ENCODE data around the gene RAB13. TPM values are rescaled to one million over a fixed set of nuclear protein-coding genes. Genes with fewer than 3 reads are reported as not detected.

RAB13 gene
- total RNA-seq, 1 donor from 2014 or later: 22.0 TPM

GRCh38 chr1:153934746-153935145 is 51.4 kb downstream of the RAB13 start:
- no peak for DNase-seq (ENCODE audit: low read depth)

GRCh38 chr1:153933955-153934354 is 52.2 kb downstream of the RAB13 start:
- DNase-seq (ENCODE audit: low read depth): no peak

- no peak for DNase-seq (ENCODE audit: low read depth)
These were observed 52.7 kb downstream of the RAB13 start for GRCh38 chr1:153933430-153933829.

GRCh38 chr1:153932156-153933131 is 53.7 kb downstream of the RAB13 start:
- no peak for DNase-seq (ENCODE audit: low read depth)

Small RNA genes lying within 50 kb of the gene (microRNA-seq; reads per million reads assigned to microRNA genes)
- not detected for gene MIR6737

Other genes with a start within 250 kb of the RAB13 start
- gene SLC27A3, start 210.9 kb downstream of the RAB13 start, total RNA-seq: 0.29 and 0.42 TPM in 2 replicates
- 4.9 and 9.8 TPM in 2 replicates for gene GATAD2B, start 63.4 kb downstream of the RAB13 start, total RNA-seq
- 13.2 and 19.9 TPM in 2 replicates for gene DENND4B, start 39.6 kb downstream of the RAB13 start, total RNA-seq
- 8.5 and 12.3 TPM in 2 replicates for gene CRTC2, start 27.7 kb downstream of the RAB13 start, total RNA-seq
- 64.4 and 69.9 TPM in 2 replicates for gene SLC39A1, start 22.8 kb downstream of the RAB13 start, total RNA-seq
- 6.9 and 9.4 TPM in 2 replicates for gene CREB3L4, start 18.4 kb downstream of the RAB13 start, total RNA-seq
- gene JTB, start 8.7 kb downstream of the RAB13 start, total RNA-seq: 162 and 217 TPM in 2 replicates
- gene RPS27, start 4.4 kb upstream of the RAB13 start, total RNA-seq: 935 and 1,278 TPM in 2 replicates
- 0.13 TPM in 1 of 2 replicates, not detected in the other for gene NUP210L, start 168.7 kb upstream of the RAB13 start, total RNA-seq
- 819 and 978 TPM in 2 replicates for gene TPM3, start 205.8 kb upstream of the RAB13 start, total RNA-seq
- not detected in 2 replicates for gene CFAP141, start 220.0 kb upstream of the RAB13 start, total RNA-seq
- gene UBAP2L, start 234.6 kb upstream of the RAB13 start, total RNA-seq: 96.7 and 97.1 TPM in 2 replicates